Limb (tissue), 2 donors: ENCODE results near the gene ZNF460.

Experiments used
- DNase-seq, 2 donors: peaks; one replicate each; pipeline ENCODE4 v3.0.0-alpha.2; 2016; ENCODE audit errors: extremely low spot score in 2 of 2

The ZNF460 gene

GRCh38 chr19:57279418-57280164, 694 bp upstream of the ZNF460 start:
- DNase-seq = peak; percentile 93 to 97

- DNase-seq = no peak
Measured at GRCh38 chr19:57280962-57281400, 696 bp downstream of the ZNF460 start.

- no peak for DNase-seq
Measured at GRCh38 chr19:57282011-57282643, 1.8 kb downstream of the ZNF460 start.

GRCh38 chr19:57288373-57288772, 8.1 kb downstream of the ZNF460 start:
- no peak for DNase-seq

- no peak for DNase-seq
Measured at GRCh38 chr19:57290970-57291369, 10.7 kb downstream of the ZNF460 start.

GRCh38 chr19:57292547-57292946, 12.3 kb downstream of the ZNF460 start:
- no peak for DNase-seq

- DNase-seq = no peak
Measured at GRCh38 chr19:57293719-57294118, 13.4 kb downstream of the ZNF460 start.

- no peak for DNase-seq
Measured at GRCh38 chr19:57302020-57302465, 21.8 kb downstream of the ZNF460 start.

GRCh38 chr19:57302727-57303401, 22.6 kb downstream of the ZNF460 start:
- no peak for DNase-seq

- DNase-seq = no peak
Measured at GRCh38 chr19:57305056-57305455, 24.8 kb downstream of the ZNF460 start.

- no peak for DNase-seq
Measured at GRCh38 chr19:57308514-57308913, 28.2 kb downstream of the ZNF460 start.

- no peak for DNase-seq
Measured at GRCh38 chr19:57310792-57311191, 30.5 kb downstream of the ZNF460 start.

- no peak for DNase-seq
Measured at GRCh38 chr19:57314146-57314545, 33.9 kb downstream of the ZNF460 start.

- DNase-seq = no peak
Measured at GRCh38 chr19:57317503-57317902, 37.2 kb downstream of the ZNF460 start.

GRCh38 chr19:57319869-57320179, 39.5 kb downstream of the ZNF460 start:
- no peak for DNase-seq

GRCh38 chr19:57320180-57321084, 40.1 kb downstream of the ZNF460 start, which contains the start of gene ZNF543:
Gene ZNF543, plus strand, starts transcription at chr19:57320472. Its CDS starts 382 bp downstream, at chr19:57320854.
- DNase-seq = peak; percentile 95 to 96

- no peak for DNase-seq
Measured at GRCh38 chr19:57321116-57321515, 40.8 kb downstream of the ZNF460 start.

- DNase-seq = no peak
Measured at GRCh38 chr19:57321751-57322150, 41.5 kb downstream of the ZNF460 start.

- DNase-seq = no peak
Measured at GRCh38 chr19:57324992-57325391, 44.7 kb downstream of the ZNF460 start.

GRCh38 chr19:57327993-57328392, 47.7 kb downstream of the ZNF460 start:
- DNase-seq = no peak

- DNase-seq = no peak
Measured at GRCh38 chr19:57334191-57334590, 53.9 kb downstream of the ZNF460 start.
